Cardiac muscle cell (in vitro differentiated cells and primary cell): Measurements from ENCODE around the gene ASXL2. TPM values are rescaled to one million over a fixed set of nuclear protein-coding genes. Genes with fewer than 3 reads are reported as not detected.

Experiments
- DNase-seq, 2 donors: peaks; one replicate each; pipeline versions ENCODE4 v3.0.0 to v3.0.0-alpha.2; 2010 to 2017; ENCODE audit warnings: low read depth in 1 of 2, low spot score in 1 of 2
- H3K27ac ChIP-seq: fragments of 200-600 bp; sonication (generic); 2 replicates; pipeline ENCODE4 v1.5.1; 2016
- H3K27me3 ChIP-seq: fragments of 200-600 bp; sonication (generic); 2 replicates; pipeline ENCODE4 v1.6.0; 2016; ENCODE audit warnings: control low read depth
- H3K36me3 ChIP-seq: fragments of 200-600 bp; sonication (generic); 2 replicates; pipeline ENCODE4 v1.5.1; 2016; ENCODE audit warnings: control low read depth
- H3K4me1 ChIP-seq: fragments of 200-600 bp; sonication (generic); 2 replicates; pipeline ENCODE4 v1.8.1; 2017; ENCODE audit warnings: low read depth, mild to moderate bottlenecking, mixed run types
- H3K4me3 ChIP-seq: fragments of 200-600 bp; sonication (generic); 2 replicates; pipeline ENCODE4 v1.5.1; 2016; ENCODE audit warnings: mild to moderate bottlenecking
- H3K9me3 ChIP-seq: fragments of 200-600 bp; sonication (generic); 2 replicates; pipeline ENCODE4 v1.5.1; 2017; ENCODE audit warnings: low read depth, mild to moderate bottlenecking, control low read depth
- CTCF ChIP-seq: IDR thresholded peaks from 2 replicates; pipeline ENCODE4 v1.5.1; 2012; ENCODE audit warnings: low read depth, mild to moderate bottlenecking, low read length
- polyA plus RNA-seq: library from polyadenylated mRNA; unstranded; fragments of >200 nt; fragmentation: Nextera tagmentation; extraction: Ambion mirVana; gene quantifications from 2 replicates; pipeline ENCODE4 v1.2.1, GENCODE V29; 2016
- total RNA-seq: library from RNA; depleted of rRNA; stranded (reverse); fragments of >200 nt; gene quantifications from 2 replicates; pipeline ENCODE4 v1.2.3, GENCODE V29; 2016

The ASXL2 gene
- total and polyA plus RNA-seq, 2 experiments from 2014 or later, result 5.3 to 14.7 TPM

- Histone ChIP-seq H3K27me3 (no peaks in the 10 kb centered on the region), H3K9me3 (no peaks in the 10 kb centered on the region), H3K4me1 (no peaks in the 10 kb centered on the region), H3K4me3 (no peak overlapping the region), H3K36me3 (no peaks in the 10 kb centered on the region), H3K27ac (no peak overlapping the region)
- DNase-seq, result no peak
- TF ChIP-seq CTCF, result no peak
Observed at GRCh38 chr2:25825238-25825637, 53.0 kb downstream of the ASXL2 start.

GRCh38 chr2:25824718-25825117 is 53.6 kb downstream of the ASXL2 start:
- H3K4me1 ChIP-seq, result no peaks in the 10 kb centered on the region
- TF ChIP-seq CTCF, result no peak

GRCh38 chr2:25824216-25824615 is 54.1 kb downstream of the ASXL2 start:
- Histone ChIP-seq H3K9me3 (no peaks in the 10 kb centered on the region), H3K27ac (no peak overlapping the region), H3K4me1 (no peaks in the 10 kb centered on the region), H3K27me3 (no peaks in the 10 kb centered on the region), H3K36me3 (no peaks in the 10 kb centered on the region), H3K4me3 (no peak overlapping the region)
- TF ChIP-seq CTCF, result no peak
- DNase-seq, result no peak

More at GRCh38 chr2:25824718-25825117, 53.6 kb downstream of the ASXL2 start:
- Histone ChIP-seq H3K9me3 (no peaks in the 10 kb centered on the region), H3K27ac (no peak overlapping the region), H3K4me3 (no peak overlapping the region), H3K36me3 (no peaks in the 10 kb centered on the region), H3K27me3 (no peaks in the 10 kb centered on the region)
- no peak for DNase-seq

- H3K4me1 ChIP-seq, result no peaks in the 10 kb centered on the region
- no peak overlapping the region for H3K27ac ChIP-seq
- no peaks in the 10 kb centered on the region for H3K27me3 ChIP-seq
- no peaks in the 10 kb centered on the region for H3K9me3 ChIP-seq
- no peak for TF ChIP-seq CTCF
- no peaks in the 10 kb centered on the region for H3K36me3 ChIP-seq
- H3K4me3 ChIP-seq, result no peak overlapping the region
- DNase-seq, result peak in 1 of 2 donors; percentile 47
Observed at GRCh38 chr2:25822190-25823117, 55.8 kb downstream of the ASXL2 start.

- TF ChIP-seq CTCF, result no peak
- H3K9me3 ChIP-seq, result no peaks in the 10 kb centered on the region
- H3K27ac ChIP-seq, result no peak overlapping the region
- H3K4me3 ChIP-seq, result no peak overlapping the region
- peak in 1 of 2 donors; percentile 32 for DNase-seq
- H3K4me1 ChIP-seq, result no peaks in the 10 kb centered on the region
- H3K27me3 ChIP-seq, result no peaks in the 10 kb centered on the region
- H3K36me3 ChIP-seq, result no peaks in the 10 kb centered on the region
Observed at GRCh38 chr2:25821225-25822056, 56.8 kb downstream of the ASXL2 start.
